ENCODE data around the gene C12orf42. TPM values are rescaled to one million over a fixed set of nuclear protein-coding genes. Genes with fewer than 3 reads are reported as not detected.

C12orf42 gene
- total and polyA plus RNA-seq, 7 donors: 0.93 TPM; not detected in 6

GRCh38 chr12:103493199-103493598 lies 2.6 kb downstream of the C12orf42 start:
- no peak for DNase-seq
- H3K27ac ChIP-seq: no peak overlapping the region
- no peak overlapping the region for H3K4me3 ChIP-seq
- H3K9me3 ChIP-seq: no peaks in the 10 kb centered on the region
- H3K4me1 ChIP-seq: peaks cover 0 to 15% (median 15%) of the 10 kb centered on the region in 4 donors
- H3K27me3 ChIP-seq: peaks cover 7 to 49% (median 20%) of the 10 kb centered on the region in 3 donors
- intact Hi-C loops (cut with DNase I): no loop called here
- no peaks in the 10 kb centered on the region for H3K36me3 ChIP-seq
- 85 to 90% methylated on average over 4 of the region's 4 CpGs for WGBS, 2 donors
- no peak for TF ChIP-seq CTCF (IDR thresholded peaks at IDR 0.05)
- no peak for TF ChIP-seq POLR2AphosphoS5 (IDR thresholded peaks at IDR 0.05)
- TF ChIP-seq POLR2A (IDR thresholded peaks at IDR 0.05): no peak

DNA sequence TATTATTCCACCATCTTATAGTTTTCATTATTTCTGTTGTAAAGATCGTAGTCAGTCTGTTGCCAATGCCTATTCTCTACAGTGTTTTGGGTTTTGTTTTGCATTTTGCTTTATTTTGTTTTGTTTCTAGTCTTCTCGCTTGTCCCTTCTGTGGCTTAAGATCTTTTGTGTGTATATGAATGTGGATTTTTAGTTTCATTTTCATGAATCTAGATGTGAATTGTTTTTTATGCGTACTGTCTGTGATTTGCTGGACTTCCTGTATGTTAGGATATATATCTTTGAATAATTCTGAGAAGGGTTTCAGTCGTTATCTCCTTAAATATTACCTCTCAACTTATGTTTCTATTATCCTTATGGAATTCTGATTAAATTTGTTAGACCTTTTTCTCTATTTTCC lies 13.4 kb downstream of the C12orf42 start:
- no peak for TF ChIP-seq POLR2A (IDR thresholded peaks at IDR 0.05)
- TF ChIP-seq POLR2AphosphoS5 (IDR thresholded peaks at IDR 0.05): no peak
- Histone ChIP-seq H3K4me3 (no peak overlapping the region), H3K27me3 (no peaks in the 10 kb centered on the region), H3K27ac (no peak overlapping the region), H3K36me3 (no peaks in the 10 kb centered on the region), H3K4me1 (no peaks in the 10 kb centered on the region), H3K9me3 (peaks cover 0 to 2% (median under 1%) of the 10 kb centered on the region in 4 donors)
- intact Hi-C loops (cut with DNase I): no loop called here
- DNase-seq: no peak
- WGBS, 2 donors: 54 to 55% methylated on average over 4 of the region's 4 CpGs

DNA sequence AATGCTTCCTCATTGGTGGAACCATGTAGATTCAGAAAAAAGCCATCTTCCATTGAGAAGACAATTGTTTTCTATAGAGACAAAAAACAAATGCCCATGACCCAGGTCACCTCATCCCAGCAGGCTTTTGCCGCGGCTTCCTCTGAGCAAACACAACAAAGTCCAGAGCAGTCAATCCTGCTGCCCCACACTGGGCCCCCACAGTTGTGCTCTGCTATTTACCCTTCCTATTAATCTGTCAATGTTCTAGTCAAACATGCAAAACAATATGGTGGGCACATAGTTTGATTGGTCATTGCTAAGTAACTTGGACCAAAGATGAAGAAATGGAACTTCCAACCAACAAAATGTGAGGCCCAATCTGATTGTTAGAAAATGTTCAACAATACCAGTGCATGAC lies 20.7 kb downstream of the C12orf42 start:
- H3K36me3 ChIP-seq: no peaks in the 10 kb centered on the region
- no peak for DNase-seq
- H3K4me1 ChIP-seq: no peaks in the 10 kb centered on the region
- intact Hi-C loops (cut with DNase I): no loop called here
- no peak overlapping the region for H3K27ac ChIP-seq
- H3K4me3 ChIP-seq: no peak overlapping the region
- no peaks in the 10 kb centered on the region for H3K27me3 ChIP-seq
- peaks cover 0 to 4% (median 0%) of the 10 kb centered on the region in 4 donors for H3K9me3 ChIP-seq
- TF ChIP-seq CTCF (IDR thresholded peaks at IDR 0.05) (no peak), POLR2A (IDR thresholded peaks at IDR 0.05) (no peak), EP300 (IDR thresholded peaks at IDR 0.05) (no peak), POLR2AphosphoS5 (IDR thresholded peaks at IDR 0.05) (no peak)
- 31 to 59% methylated on average over 2 of the region's 2 CpGs for WGBS, 2 donors

GRCh38 chr12:103470664-103471063 lies 25.1 kb downstream of the C12orf42 start:
- Histone ChIP-seq H3K27ac (no peak overlapping the region), H3K9me3 (no peaks in the 10 kb centered on the region)
- intact Hi-C loops (cut with DNase I): no loop called here

DNA sequence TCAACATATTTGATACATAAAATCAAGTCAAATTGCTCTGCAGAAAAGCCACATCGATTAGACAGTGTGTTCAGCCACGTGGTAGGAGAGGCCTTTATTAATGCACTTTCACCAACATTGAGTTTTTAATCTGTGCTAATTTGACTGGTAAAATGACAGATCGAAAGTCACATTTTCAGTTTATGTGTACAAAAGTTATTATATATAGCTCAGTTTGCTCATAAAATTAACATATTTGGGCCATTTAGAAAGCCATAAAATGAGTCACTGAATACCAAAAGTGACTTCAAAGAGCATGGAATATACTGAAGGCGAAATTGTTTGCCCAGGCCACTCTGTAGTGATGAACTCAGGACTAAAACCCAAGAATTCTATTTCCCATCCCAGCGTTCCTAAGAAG lies 26.0 kb downstream of the C12orf42 start:
- no peak overlapping the region for H3K4me3 ChIP-seq
- H3K36me3 ChIP-seq: no peaks in the 10 kb centered on the region
- intact Hi-C loops (cut with DNase I): no loop called here
- peaks cover 0 to 2% (median 0%) of the 10 kb centered on the region in 4 donors for H3K9me3 ChIP-seq
- DNase-seq: no peak
- WGBS, 2 donors: 35 to 65% methylated on average over 5 of the region's 5 CpGs
- H3K27ac ChIP-seq: no peak overlapping the region
- no peaks in the 10 kb centered on the region for H3K27me3 ChIP-seq
- H3K4me1 ChIP-seq: no peaks in the 10 kb centered on the region
- TF ChIP-seq EP300 (IDR thresholded peaks at IDR 0.05): no peak
- TF ChIP-seq POLR2A (IDR thresholded peaks at IDR 0.05): no peak
- no peak for TF ChIP-seq POLR2AphosphoS5 (IDR thresholded peaks at IDR 0.05)
- TF ChIP-seq CTCF (IDR thresholded peaks at IDR 0.05): no peak

More at GRCh38 chr12:103470664-103471063, 25.1 kb downstream of the C12orf42 start:
- no peak for DNase-seq
- TF ChIP-seq POLR2A (IDR thresholded peaks at IDR 0.05): no peak
- no peak for TF ChIP-seq EP300 (IDR thresholded peaks at IDR 0.05)
- TF ChIP-seq CTCF (IDR thresholded peaks at IDR 0.05): no peak
- TF ChIP-seq POLR2AphosphoS5 (IDR thresholded peaks at IDR 0.05): no peak
- H3K27me3 ChIP-seq: no peaks in the 10 kb centered on the region
- no peak overlapping the region for H3K4me3 ChIP-seq
- H3K4me1 ChIP-seq: no peaks in the 10 kb centered on the region
- no peaks in the 10 kb centered on the region for H3K36me3 ChIP-seq

Measured in sigmoid colon (tissue), 7 donors.